Stimulated activated naive B cell treated with anti-CD40 and anti-IgM and Interleukin-4, amounts not matched to agents 10 μg/mL and 1 μg/mL and 100 μg/mL, for 72 hours (primary cell): ENCODE data around the gene CDHR4.
"Not testable (repeated sequence)": the region's sequence is repeated elsewhere in the genome, so short reads cannot be mapped to it uniquely, and the experiment has no call there.

Experiments used
- ATAC-seq, 2 donors: fragments of 150-1000 bp; cut with Tn5 transposase; replicated peaks; 2 replicates each; pipeline ENCODE4 v1.10.0; 2021; ENCODE audit warnings: moderate library complexity in 1 of 2
- DNase-seq: peaks from one replicate; pipeline ENCODE4 v3.0.0; 2021
- H3K27ac Mint-ChIP-seq: one replicate; pipeline ENCODE4 v1.8.0; 2022; ENCODE audit warnings: mild to moderate bottlenecking, mixed read lengths
- H3K27me3 Mint-ChIP-seq, 2 donors: one replicate each; pipeline ENCODE4 v1.8.0; 2022; ENCODE audit warnings: mixed read lengths in 2 of 2
- H3K36me3 Mint-ChIP-seq, 2 donors: one replicate each; pipeline ENCODE4 v1.8.0; 2022; ENCODE audit warnings: mixed read lengths in 2 of 2, mild to moderate bottlenecking in 1 of 2
- H3K4me1 Mint-ChIP-seq, 2 donors: one replicate each; pipeline ENCODE4 v1.8.0; 2022; ENCODE audit warnings: mixed read lengths in 2 of 2, mild to moderate bottlenecking in 1 of 2
- H3K4me3 Mint-ChIP-seq, 2 donors: one replicate each; pipeline ENCODE4 v1.8.0; 2022; ENCODE audit warnings: mild to moderate bottlenecking in 2 of 2, mixed read lengths in 2 of 2, moderate library complexity in 1 of 2
- H3K9me3 Mint-ChIP-seq, 2 donors: one replicate each; pipeline ENCODE4 v1.8.0; 2022; ENCODE audit warnings: mixed read lengths in 2 of 2, mild to moderate bottlenecking in 1 of 2

The CDHR4 gene

GRCh38 chr3:49793486-49794085 lies 6.1 kb downstream of the CDHR4 start:
- no peak overlapping the region for H3K4me3 Mint-ChIP-seq
- DNase-seq, result no peak

GRCh38 chr3:49792371-49793150 lies 7.1 kb downstream of the CDHR4 start:
- ATAC-seq (no peak), DNase-seq (no peak)
- no peaks in the 10 kb centered on the region for H3K9me3 Mint-ChIP-seq
- no peak overlapping the region for H3K27ac Mint-ChIP-seq
- H3K4me3 Mint-ChIP-seq, result no peak overlapping the region
- peaks cover 0 to 4% of the 10 kb centered on the region in 2 donors for H3K4me1 Mint-ChIP-seq
- no peaks in the 10 kb centered on the region for H3K36me3 Mint-ChIP-seq
- H3K27me3 Mint-ChIP-seq, result peaks cover 0 to 3% of the 10 kb centered on the region in 2 donors

More at GRCh38 chr3:49793486-49794085, 6.1 kb downstream of the CDHR4 start:
- no peak for ATAC-seq
- H3K27me3 Mint-ChIP-seq, result peaks cover 0 to under 1% of the 10 kb centered on the region in 2 donors
- peaks cover 0 to 4% of the 10 kb centered on the region in 2 donors for H3K4me1 Mint-ChIP-seq
- no peaks in the 10 kb centered on the region for H3K9me3 Mint-ChIP-seq
- H3K27ac Mint-ChIP-seq, result no peak overlapping the region
- H3K36me3 Mint-ChIP-seq, result no peaks in the 10 kb centered on the region

GRCh38 chr3:49791571-49791970 lies 8.1 kb downstream of the CDHR4 start:
- ATAC-seq, result no peak
- DNase-seq, result no peak
- no peak overlapping the region for H3K4me3 Mint-ChIP-seq
- no peaks in the 10 kb centered on the region for H3K36me3 Mint-ChIP-seq
- H3K27ac Mint-ChIP-seq, result no peak overlapping the region
- no peaks in the 10 kb centered on the region for H3K9me3 Mint-ChIP-seq
- peaks cover 4 to 12% of the 10 kb centered on the region in 2 donors for H3K4me1 Mint-ChIP-seq
- H3K27me3 Mint-ChIP-seq, result peaks cover 0 to 3% of the 10 kb centered on the region in 2 donors

GRCh38 chr3:49790626-49791411 lies 8.9 kb downstream of the CDHR4 start:
- H3K9me3 Mint-ChIP-seq, result no peaks in the 10 kb centered on the region
- no peak for DNase-seq
- H3K27ac Mint-ChIP-seq, result no peak overlapping the region
- no peak for ATAC-seq
- H3K4me3 Mint-ChIP-seq, result no peak overlapping the region
- no peaks in the 10 kb centered on the region for H3K36me3 Mint-ChIP-seq
- H3K27me3 Mint-ChIP-seq, result peaks cover 0 to 3% of the 10 kb centered on the region in 2 donors
- peaks cover 4 to 14% of the 10 kb centered on the region in 2 donors for H3K4me1 Mint-ChIP-seq

- Mint-ChIP-seq H3K9me3 (no peaks in the 10 kb centered on the region), H3K27me3 (peaks cover 0 to 3% of the 10 kb centered on the region in 2 donors), H3K4me3 (no peak overlapping the region), H3K27ac (no peak overlapping the region), H3K4me1 (peaks cover 7 to 26% of the 10 kb centered on the region in 2 donors), H3K36me3 (peaks cover 2 to 4% of the 10 kb centered on the region in 2 donors)
- DNase-seq (no peak), ATAC-seq (no peak)
These were observed 11.6 kb downstream of the CDHR4 start for GRCh38 chr3:49788056-49788455.

- Mint-ChIP-seq H3K4me3 (peak overlapping the region in 1 of 2 donors; percentile 91), H3K4me1 (peaks cover 7 to 26% of the 10 kb centered on the region in 2 donors), H3K27ac (no peak overlapping the region), H3K27me3 (peaks cover 0 to 3% of the 10 kb centered on the region in 2 donors), H3K36me3 (peaks cover 2 to 4% of the 10 kb centered on the region in 2 donors), H3K9me3 (no peaks in the 10 kb centered on the region)
- no peak for DNase-seq
- ATAC-seq, result no peak
These were observed 12.1 kb downstream of the CDHR4 start for GRCh38 chr3:49787536-49787935.

GRCh38 chr3:49787182-49787464 lies 12.6 kb downstream of the CDHR4 start:
- peaks cover 7 to 26% of the 10 kb centered on the region in 2 donors for H3K4me1 Mint-ChIP-seq
- H3K4me3 Mint-ChIP-seq, result peak overlapping the region; percentile 91 to 93
- no peaks in the 10 kb centered on the region for H3K9me3 Mint-ChIP-seq
- peaks cover 2 to 4% of the 10 kb centered on the region in 2 donors for H3K36me3 Mint-ChIP-seq
- no peak for ATAC-seq
- H3K27ac Mint-ChIP-seq, result peak overlapping the region; percentile 99
- H3K27me3 Mint-ChIP-seq, result peaks cover 0 to 3% of the 10 kb centered on the region in 2 donors
- no peak for DNase-seq

- Mint-ChIP-seq H3K27ac (peak within 1 kb of the TSS; percentile 99), H3K4me3 (peak within 1 kb of the TSS; percentile 91 to 93), H3K9me3 (no peaks in the 10 kb centered on the region), H3K4me1 (peaks cover 7 to 26% of the 10 kb centered on the region in 2 donors), H3K36me3 (peaks cover 2 to 4% of the 10 kb centered on the region in 2 donors), H3K27me3 (peaks cover 0 to 3% of the 10 kb centered on the region in 2 donors)
- ATAC-seq, result peak; percentile 99
- DNase-seq, result peak; percentile 100
These were observed 13.1 kb downstream of the CDHR4 start, which contains the start of gene IP6K1 for GRCh38 chr3:49786357-49787181. Gene IP6K1 (minus strand): TSS chr3:49786542. CDS start chr3:49748040, 38,502 bp downstream.

- Mint-ChIP-seq H3K27ac (peak overlapping the region; percentile 99), H3K27me3 (peaks cover 0 to 3% of the 10 kb centered on the region in 2 donors), H3K9me3 (no peaks in the 10 kb centered on the region), H3K4me3 (peak overlapping the region; percentile 91 to 93), H3K36me3 (peaks cover 5 to 8% of the 10 kb centered on the region in 2 donors), H3K4me1 (peaks cover 10 to 34% of the 10 kb centered on the region in 2 donors)
- peak; percentile 58 to 59 for ATAC-seq
- no peak for DNase-seq
These were observed 13.9 kb downstream of the CDHR4 start for GRCh38 chr3:49785565-49786356.

- not testable (repeated sequence) for H3K4me3 Mint-ChIP-seq, H3K27me3 Mint-ChIP-seq, DNase-seq
These were observed 17.4 kb downstream of the CDHR4 start for GRCh38 chr3:49782277-49782676.

GRCh38 chr3:49781415-49782199 lies 18.1 kb downstream of the CDHR4 start:
- ATAC-seq (no peak), DNase-seq (no peak)
- H3K27me3 Mint-ChIP-seq, result no peaks in the 10 kb centered on the region
- peaks cover 15 to 27% of the 10 kb centered on the region in 2 donors for H3K36me3 Mint-ChIP-seq
- H3K27ac Mint-ChIP-seq, result no peak overlapping the region
- H3K9me3 Mint-ChIP-seq, result no peaks in the 10 kb centered on the region
- peaks cover 17 to 44% of the 10 kb centered on the region in 2 donors for H3K4me1 Mint-ChIP-seq
- H3K4me3 Mint-ChIP-seq, result no peak overlapping the region

More at GRCh38 chr3:49782277-49782676, 17.4 kb downstream of the CDHR4 start:
- Mint-ChIP-seq H3K4me1 (peaks cover 20 to 51% of the 10 kb centered on the region in 2 donors), H3K36me3 (peaks cover 11 to 24% of the 10 kb centered on the region in 2 donors)
- not testable (repeated sequence) for H3K9me3 Mint-ChIP-seq, ATAC-seq, H3K27ac Mint-ChIP-seq

- peaks cover 17 to 42% of the 10 kb centered on the region in 2 donors for H3K4me1 Mint-ChIP-seq
- H3K9me3 Mint-ChIP-seq, ATAC-seq, H3K27me3 Mint-ChIP-seq, H3K27ac Mint-ChIP-seq, DNase-seq, H3K4me3 Mint-ChIP-seq: not testable (repeated sequence)
- H3K36me3 Mint-ChIP-seq, result peaks cover 15 to 27% of the 10 kb centered on the region in 2 donors
These were observed 18.7 kb downstream of the CDHR4 start for GRCh38 chr3:49780975-49781365.
